GM12801 (cell line): Measurements from ENCODE around the gene MERTK.

Experiments used
- CTCF ChIP-seq: IDR thresholded peaks from one replicate; pipeline ENCODE4 v1.5.1; 2011; ENCODE audit warnings: control low read depth; ENCODE audit not compliant: insufficient read length; ENCODE audit errors: extremely low read depth

Gene MERTK

GRCh38 chr2:111975053-111975552 is 76.7 kb downstream of the MERTK start:
- TF ChIP-seq CTCF: no peak

- no peak for TF ChIP-seq CTCF
Observed at GRCh38 chr2:111975819-111976218, 77.4 kb downstream of the MERTK start.

- TF ChIP-seq CTCF: no peak
Observed at GRCh38 chr2:111977240-111977639, 78.8 kb downstream of the MERTK start.

GRCh38 chr2:111978452-111979170 is 80.2 kb downstream of the MERTK start:
- no peak for TF ChIP-seq CTCF

GRCh38 chr2:111981666-111982065 is 83.3 kb downstream of the MERTK start:
- no peak for TF ChIP-seq CTCF

- TF ChIP-seq CTCF: no peak
Observed at GRCh38 chr2:111982822-111983221, 84.4 kb downstream of the MERTK start.

GRCh38 chr2:111983478-111984212 is 85.2 kb downstream of the MERTK start:
- TF ChIP-seq CTCF: no peak
